ENCODE measurements around the gene SNRPN. TPM values are rescaled to one million over a fixed set of nuclear protein-coding genes. Genes with fewer than 3 reads are reported as not detected.
"Not testable (repeated sequence)": the region's sequence is repeated elsewhere in the genome, so short reads cannot be mapped to it uniquely, and the experiment has no call there.

Gene SNRPN
- total RNA-seq, 1 donor from 2014 or later, result 181 TPM

- DNase-seq, result no peak
Observed at GRCh38 chr15:24971052-24971451, 16.3 kb downstream of the SNRPN start.

- DNase-seq, result no peak
Observed at GRCh38 chr15:24971772-24972171, 17.0 kb downstream of the SNRPN start.

- not testable (repeated sequence) for DNase-seq
Observed at GRCh38 chr15:24972707-24973106, 17.9 kb downstream of the SNRPN start.

GRCh38 chr15:24976932-24977331, 22.1 kb downstream of the SNRPN start:
- no peak for DNase-seq

- no peak for DNase-seq
Observed at GRCh38 chr15:24977686-24978085, 22.9 kb downstream of the SNRPN start.

GRCh38 chr15:24985224-24985623, 30.4 kb downstream of the SNRPN start:
- peak; percentile 3 for DNase-seq

GRCh38 chr15:24986653-24987052, 31.9 kb downstream of the SNRPN start:
- DNase-seq, result no peak

GRCh38 chr15:25019434-25019833, 64.6 kb downstream of the SNRPN start:
- DNase-seq, result no peak

- no peak for DNase-seq
Observed at GRCh38 chr15:25022233-25022632, 67.4 kb downstream of the SNRPN start.

Small RNA genes within 50 kb of the gene (small RNA-seq; reads per million reads assigned to genes)
- not detected for gene AC090602.1 (ENCODE audit: low replicate concordance)
- gene AC124312.4 (ENCODE audit: low replicate concordance), result not detected
- gene AC124312.5 (ENCODE audit: low replicate concordance), result not detected

Other genes starting within 250 kb of the SNRPN start
- gene SNURF, start within 50 bp of the SNRPN start, total RNA-seq, result 31.5 TPM

Measured in tongue (tissue), 3 donors.